Pons (tissue), 1 donor: Measurements from ENCODE around the gene CRHR2.
"Not testable (repeated sequence)": the region's sequence is repeated elsewhere in the genome, so short reads cannot be mapped to it uniquely, and the experiment has no call there.

Experiments used
- DNase-seq: peaks from one replicate; pipeline ENCODE4 v3.0.0-alpha.2; 2016; ENCODE audit warnings: low spot score

Gene CRHR2

GRCh38 chr7:30654296-30655090 is 27.8 kb downstream of the CRHR2 start:
- DNase-seq = no peak

DNA sequence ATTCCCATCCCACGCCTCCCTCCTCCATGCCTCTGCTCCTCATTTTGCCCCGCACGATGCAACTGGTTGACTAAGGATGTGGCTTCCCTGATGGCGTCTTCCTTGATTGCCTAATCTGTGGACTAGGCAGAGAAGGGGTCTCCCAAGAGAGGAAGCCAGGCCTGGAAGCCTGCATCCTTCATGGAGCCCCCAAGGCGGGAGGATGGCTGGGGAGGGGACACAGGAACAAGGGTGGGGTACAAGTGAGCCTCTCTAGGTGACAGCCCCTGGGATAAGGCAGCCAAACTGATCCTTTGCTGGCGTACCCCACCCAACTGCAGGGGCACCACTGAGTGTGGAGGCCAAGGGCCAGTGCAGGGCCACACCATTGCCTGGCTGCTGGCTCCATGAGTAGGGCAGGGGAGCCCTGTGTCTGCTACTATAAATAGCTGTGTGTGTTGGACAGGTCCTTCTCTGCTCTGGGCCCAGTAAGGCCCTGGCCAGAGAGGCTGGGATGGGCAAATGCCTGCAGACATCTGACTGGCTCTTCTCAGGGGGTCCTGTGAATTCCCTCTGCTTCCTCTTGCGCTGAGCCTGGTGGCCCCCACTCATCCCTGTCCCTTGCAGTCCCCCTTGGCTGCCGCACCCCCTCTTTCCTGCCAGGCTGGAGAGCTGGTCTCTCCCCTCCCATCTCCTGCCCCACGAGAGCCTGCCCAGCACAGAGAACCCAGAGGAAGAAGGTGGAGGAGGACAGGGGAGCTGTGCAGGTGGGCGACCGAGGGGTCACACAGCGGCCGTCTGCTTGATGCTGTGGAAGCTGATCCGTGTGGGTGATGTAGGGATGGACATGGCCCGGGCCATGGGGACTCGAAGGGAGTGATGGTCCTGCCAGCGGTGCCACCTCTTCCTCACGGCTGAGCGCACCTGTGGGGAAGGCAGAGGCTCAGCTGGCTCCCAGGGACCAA is 29.3 kb downstream of the CRHR2 start:
- DNase-seq = no peak

DNA sequence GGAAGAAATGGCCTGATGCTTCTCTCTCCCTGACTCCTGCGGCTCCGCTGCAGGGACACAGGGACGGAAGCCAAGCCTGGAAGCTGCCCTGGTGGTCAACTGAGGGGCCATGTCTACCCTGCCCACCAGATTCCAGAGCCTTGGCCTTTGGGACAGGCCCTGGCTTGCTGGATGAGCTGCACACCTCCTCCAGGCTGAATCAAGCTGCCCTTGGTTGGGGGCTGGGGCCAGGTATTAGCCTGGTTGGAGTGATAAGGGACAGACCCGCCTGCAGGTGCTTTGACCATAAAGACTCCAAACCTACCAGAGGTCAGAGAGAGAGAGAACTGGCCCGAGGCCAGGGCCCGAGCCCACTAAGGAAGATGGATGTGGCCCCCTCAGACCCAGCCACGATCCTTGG is 30.1 kb downstream of the CRHR2 start:
- no peak for DNase-seq

- DNase-seq = no peak
Measured at GRCh38 chr7:30650421-30650808, 31.8 kb downstream of the CRHR2 start.

DNA sequence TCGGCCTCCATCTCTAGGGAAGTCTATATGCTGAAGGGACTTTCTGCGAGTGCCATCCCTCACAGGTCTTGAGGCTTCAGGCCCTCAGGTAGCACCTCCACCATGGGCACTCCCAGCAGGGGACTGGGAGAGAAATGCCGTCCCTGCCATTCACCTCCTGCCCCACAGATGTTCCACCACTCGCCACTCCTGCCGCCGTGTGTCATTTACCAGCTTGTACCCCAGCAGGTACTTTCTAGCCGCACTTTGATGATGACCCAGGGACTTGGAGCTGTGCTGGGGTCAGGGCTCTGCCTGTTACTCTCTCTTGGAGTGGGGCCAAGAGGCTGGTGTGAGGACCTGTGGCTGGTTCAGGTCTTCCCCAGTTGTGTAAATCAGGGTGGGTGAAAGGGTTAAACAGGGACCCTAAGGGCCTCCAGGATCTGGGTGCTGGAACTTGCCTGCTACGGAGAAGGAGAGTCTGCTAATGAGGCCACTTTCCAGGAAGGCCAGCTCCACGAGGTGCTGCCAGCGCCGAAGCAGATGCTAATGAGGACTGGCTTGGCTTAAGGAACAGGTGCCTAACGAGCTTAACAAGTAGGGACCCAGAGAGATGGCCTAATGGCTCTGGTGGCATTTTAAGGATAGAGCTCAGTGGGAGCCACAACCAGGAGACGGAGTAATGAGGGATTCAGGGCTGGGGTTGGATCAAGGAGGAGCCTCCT is 32.4 kb downstream of the CRHR2 start:
- no peak for DNase-seq

- DNase-seq = no peak
Measured at GRCh38 chr7:30648744-30649540, 33.3 kb downstream of the CRHR2 start.

GRCh38 chr7:30647589-30648364 is 34.5 kb downstream of the CRHR2 start:
- no peak for DNase-seq

DNA sequence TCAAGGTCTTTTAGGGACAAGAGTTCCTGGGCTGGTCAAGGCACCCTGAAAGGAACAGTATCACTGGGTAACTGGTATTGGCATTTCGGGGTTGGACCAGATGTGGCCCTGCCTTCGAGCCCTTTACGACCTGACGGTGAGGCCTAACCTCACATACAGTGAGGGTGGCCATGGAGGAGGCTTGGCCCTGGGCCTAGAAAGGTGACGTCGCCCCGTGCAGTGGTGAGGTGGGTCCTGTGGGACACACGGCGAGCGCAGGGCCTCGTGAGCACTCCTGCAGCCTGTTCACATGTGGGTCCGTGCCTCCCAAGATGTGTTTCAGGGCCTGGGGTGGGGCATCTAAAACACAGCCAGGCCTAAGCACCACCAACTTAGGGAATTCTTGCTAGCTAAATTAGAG is 36.1 kb downstream of the CRHR2 start:
- no peak for DNase-seq

- DNase-seq = no peak
Measured at GRCh38 chr7:30645661-30646060, 36.6 kb downstream of the CRHR2 start.

GRCh38 chr7:30644286-30644955 is 37.8 kb downstream of the CRHR2 start:
- no peak for DNase-seq

- DNase-seq = no peak
Measured at GRCh38 chr7:30642789-30643188, 39.5 kb downstream of the CRHR2 start.

- not testable (repeated sequence) for DNase-seq
Measured at GRCh38 chr7:30642322-30642721, 39.9 kb downstream of the CRHR2 start.

DNA sequence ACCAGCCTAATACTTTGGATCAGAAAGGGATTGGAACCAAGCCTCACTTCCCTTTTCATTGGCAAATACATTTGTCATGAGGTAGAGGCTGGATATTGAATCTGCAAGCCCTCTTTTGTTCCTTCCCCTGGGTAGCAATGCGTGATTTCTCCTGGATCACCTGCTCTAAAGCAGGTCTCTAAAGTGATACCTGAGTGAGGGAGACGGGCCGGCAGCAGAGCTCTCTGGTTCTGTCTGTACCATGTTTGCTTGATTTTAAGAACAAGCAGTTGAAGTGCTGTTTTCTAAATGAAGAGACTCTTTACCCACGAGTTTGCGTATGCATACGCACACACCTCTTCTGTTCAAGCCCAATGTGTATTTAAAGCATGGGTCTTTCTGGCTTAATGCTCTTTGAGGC is 46.5 kb downstream of the CRHR2 start:
- no peak for DNase-seq

DNA sequence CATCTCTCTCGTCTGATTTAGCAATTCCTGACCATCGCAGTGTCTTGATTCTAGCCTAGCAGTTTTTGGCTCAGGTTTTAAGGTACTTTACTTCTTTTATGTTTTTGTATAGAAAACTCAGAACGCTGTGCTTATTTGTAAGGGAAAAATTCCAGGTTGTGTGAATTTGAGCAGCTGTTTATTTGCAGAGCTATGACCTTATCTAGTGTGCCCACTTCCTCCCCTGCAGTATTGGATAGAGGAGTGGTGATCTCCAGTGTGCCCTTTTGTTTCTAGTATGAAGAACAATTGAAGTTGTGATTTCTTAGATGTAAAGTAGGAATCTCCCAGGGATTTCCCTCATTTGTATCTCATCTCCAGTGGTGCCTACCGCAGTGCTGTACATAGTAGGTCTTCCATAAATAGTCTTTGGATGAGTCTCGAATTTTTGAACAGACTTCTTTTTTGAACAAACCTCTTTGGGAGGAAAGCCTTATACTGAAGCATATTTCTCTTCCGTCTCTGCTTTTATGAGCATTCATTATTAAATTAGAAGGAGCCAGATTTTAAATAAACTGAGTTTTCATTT is 47.5 kb downstream of the CRHR2 start:
- no peak for DNase-seq

DNA sequence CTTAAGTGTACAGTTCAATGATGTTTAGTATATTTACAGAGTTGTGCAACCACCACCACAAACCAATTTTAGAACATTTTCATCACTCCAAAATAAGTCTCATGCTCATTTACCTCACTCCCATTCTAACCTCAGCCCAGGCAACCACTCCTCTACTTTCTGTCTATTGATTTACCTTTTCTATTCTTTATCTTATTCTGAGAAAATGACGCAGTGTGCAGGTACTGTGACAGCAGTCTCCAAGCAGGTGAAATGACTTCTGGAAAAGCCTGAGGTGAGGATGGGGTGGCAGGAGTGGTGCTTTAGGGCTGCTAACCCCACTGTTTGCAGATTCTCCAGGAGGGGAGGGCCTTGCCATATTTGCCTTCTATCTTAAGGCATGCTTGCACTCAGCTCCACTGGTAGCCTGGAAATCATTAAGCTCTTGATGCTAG is 48.0 kb downstream of the CRHR2 start:
- no peak for DNase-seq

- DNase-seq = no peak
Measured at GRCh38 chr7:30633223-30633622, 49.0 kb downstream of the CRHR2 start.

- no peak for DNase-seq
Measured at GRCh38 chr7:30630986-30631385, 51.3 kb downstream of the CRHR2 start.

DNA sequence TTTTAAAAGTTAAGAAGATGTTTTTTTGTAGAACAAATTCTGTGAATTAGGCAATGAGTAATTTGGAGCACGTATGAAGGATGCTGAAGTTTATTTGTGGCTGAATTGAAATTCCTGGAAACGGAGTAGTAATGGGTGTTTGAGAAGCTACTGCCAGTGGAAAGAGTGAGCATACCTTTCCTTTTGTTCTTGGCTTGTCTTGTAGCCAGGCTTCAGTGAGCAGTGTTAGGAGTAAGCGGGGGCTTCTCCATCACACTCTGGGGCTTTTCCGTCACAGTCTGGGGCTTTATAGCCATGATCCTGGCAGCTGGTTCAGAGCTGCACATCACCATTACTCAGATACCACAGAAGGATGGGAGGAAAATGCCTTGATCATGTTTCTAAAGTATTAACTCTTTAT is 55.2 kb downstream of the CRHR2 start:
- no peak for DNase-seq

- DNase-seq = no peak
Measured at GRCh38 chr7:30625283-30625682, 57.0 kb downstream of the CRHR2 start.

- DNase-seq = no peak
Measured at GRCh38 chr7:30618961-30619360, 63.3 kb downstream of the CRHR2 start.
